Ectodermal cell (in vitro differentiated cells): ENCODE results near the gene OSTC.
"Not testable (repeated sequence)": the region's sequence is repeated elsewhere in the genome, so short reads cannot be mapped to it uniquely, and the experiment has no call there.

Experiments
- H3K27ac ChIP-seq: 2 replicates; pipeline ENCODE4 v1.7.0; 2013; ENCODE audit warnings: mild to moderate bottlenecking, low read depth, low read length; ENCODE audit not compliant: insufficient read depth, poor library complexity, severe bottlenecking
- H3K27me3 ChIP-seq: 2 replicates; pipeline ENCODE4 v1.7.0; 2013; ENCODE audit warnings: mild to moderate bottlenecking, low read length; ENCODE audit not compliant: insufficient read depth, control insufficient read depth, poor library complexity, severe bottlenecking
- H3K36me3 ChIP-seq: one replicate; pipeline ENCODE4 v1.7.0; 2013; ENCODE audit warnings: low read length; ENCODE audit not compliant: control insufficient read depth, insufficient read depth
- H3K4me1 ChIP-seq: one replicate; pipeline ENCODE4 v1.7.0; 2013; ENCODE audit warnings: low read length; ENCODE audit not compliant: control insufficient read depth, insufficient read depth
- H3K4me3 ChIP-seq: 2 replicates; pipeline ENCODE4 v1.7.0; 2013; ENCODE audit warnings: low read depth, low read length, control low read depth; ENCODE audit not compliant: insufficient read depth
- H3K9me3 ChIP-seq: 2 replicates; pipeline ENCODE4 v1.7.0; 2013; ENCODE audit warnings: mild to moderate bottlenecking, low read length, moderate library complexity; ENCODE audit not compliant: control insufficient read depth
- WGBS, 2 experiments: methylation state at CpG; one replicate each; pipeline ENCODE4 v1.1.7; 2013; ENCODE audit warnings: missing lambda C conversion rate in 2 of 2; 5-methylcytosine and 5-hydroxymethylcytosine counted together

Gene OSTC

GRCh38 chr4:108710578-108710977 lies 60.2 kb downstream of the OSTC start:
- not testable (repeated sequence) for H3K27ac ChIP-seq, H3K9me3 ChIP-seq, H3K4me1 ChIP-seq, H3K27me3 ChIP-seq, H3K36me3 ChIP-seq, H3K4me3 ChIP-seq
- 85 to 90% methylated on average over 7 of the region's 7 CpGs for WGBS, 2 experiments

- H3K4me3 ChIP-seq, result no peak overlapping the region
- no peaks in the 10 kb centered on the region for H3K27me3 ChIP-seq
- no peak overlapping the region for H3K27ac ChIP-seq
- 45 to 55% methylated on average over 2 to 3 of the region's 4 CpGs for WGBS, 2 experiments
- no peaks in the 10 kb centered on the region for H3K36me3 ChIP-seq
- H3K4me1 ChIP-seq, result no peaks in the 10 kb centered on the region
- H3K9me3 ChIP-seq, result no peaks in the 10 kb centered on the region
These were observed 64.5 kb downstream of the OSTC start for GRCh38 chr4:108714880-108715279.

GRCh38 chr4:108716340-108716739 lies 65.9 kb downstream of the OSTC start:
- Histone ChIP-seq H3K9me3 (no peaks in the 10 kb centered on the region), H3K4me1 (no peaks in the 10 kb centered on the region), H3K27ac (no peak overlapping the region), H3K4me3 (no peak overlapping the region), H3K36me3 (no peaks in the 10 kb centered on the region), H3K27me3 (no peaks in the 10 kb centered on the region)
- WGBS, 2 experiments, result 40 to 48% methylated on average over 2 of the region's 2 CpGs

- Histone ChIP-seq H3K4me3 (no peak overlapping the region), H3K4me1 (no peaks in the 10 kb centered on the region), H3K36me3 (no peaks in the 10 kb centered on the region), H3K9me3 (no peaks in the 10 kb centered on the region), H3K27ac (no peak overlapping the region), H3K27me3 (no peaks in the 10 kb centered on the region)
- 83 to 96% methylated on average over 2 of the region's 2 CpGs for WGBS, 2 experiments
These were observed 67.0 kb downstream of the OSTC start for GRCh38 chr4:108717386-108717785.
